ENCODE measurements around the gene WDR5. TPM values are rescaled to one million over a fixed set of nuclear protein-coding genes. Genes with fewer than 3 reads are reported as not detected.
A peak's percentile ranks its signal among the peaks of the same experiment; 100 is the strongest.
"Not testable (repeated sequence)": the region's sequence is repeated elsewhere in the genome, so short reads cannot be mapped to it uniquely, and the experiment has no call there.

WDR5 gene
- total RNA-seq, result 10 to 100 TPM; 17.0 to 17.1 TPM
- long read RNA-seq, donor 1, partial matches to known transcripts, result 0 of 1 reads
- long read RNA-seq, donor 1, other reads (novel, unspliced or antisense), result 1 of 1 reads
- long read RNA-seq, donor 2, partial matches to known transcripts, result 5 of 13 reads
- long read RNA-seq, donor 2, other reads (novel, unspliced or antisense), result 5 of 13 reads

DNA sequence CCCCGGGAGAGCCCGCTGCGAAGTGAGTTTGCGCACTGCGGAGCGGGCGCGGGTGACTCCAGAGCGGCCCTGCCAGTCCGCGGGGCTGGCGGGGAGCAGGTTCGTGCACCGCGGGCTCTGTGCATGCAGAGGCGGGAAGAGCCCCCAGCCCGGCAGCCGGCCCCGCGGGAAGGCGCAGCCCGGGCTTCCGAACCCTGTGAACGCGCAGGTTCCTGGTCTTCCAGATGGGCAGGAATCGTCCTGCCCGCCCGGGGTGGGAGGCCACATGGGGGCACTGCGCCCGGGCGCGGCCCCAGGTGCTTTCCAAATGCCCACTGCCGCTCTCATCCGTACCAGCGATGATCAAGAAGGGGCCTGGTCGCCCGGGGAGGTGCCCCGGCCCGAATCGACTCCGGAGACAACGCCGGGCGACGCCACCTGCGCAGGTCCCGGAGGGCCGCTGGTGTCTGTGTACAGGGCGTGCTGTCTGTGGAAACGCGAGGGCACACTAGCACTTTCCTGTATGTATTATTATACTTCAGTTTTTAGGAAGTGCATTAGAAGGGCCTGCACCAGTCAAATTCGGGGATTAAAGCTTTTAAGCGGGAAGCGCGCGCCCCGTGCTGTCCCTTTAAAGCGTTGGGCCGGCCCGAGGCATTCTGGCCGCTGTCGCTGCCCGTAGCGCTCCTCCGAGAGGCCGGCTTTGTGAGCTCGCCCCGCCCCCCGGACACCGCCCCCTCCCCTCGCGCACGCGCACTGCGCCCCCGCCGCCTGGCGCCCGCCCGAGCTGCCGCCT, at the start of gene WDR5:
Gene WDR5 (plus strand): TSS at position 740 of the 775 bp plus-strand sequence. CDS start 3,796 bp downstream, outside the sequence.
- peak; percentile 98 for DNase-seq (ENCODE audit: low spot score)
- intact Hi-C loops (cut with DNase I), result no loop called here

DNA sequence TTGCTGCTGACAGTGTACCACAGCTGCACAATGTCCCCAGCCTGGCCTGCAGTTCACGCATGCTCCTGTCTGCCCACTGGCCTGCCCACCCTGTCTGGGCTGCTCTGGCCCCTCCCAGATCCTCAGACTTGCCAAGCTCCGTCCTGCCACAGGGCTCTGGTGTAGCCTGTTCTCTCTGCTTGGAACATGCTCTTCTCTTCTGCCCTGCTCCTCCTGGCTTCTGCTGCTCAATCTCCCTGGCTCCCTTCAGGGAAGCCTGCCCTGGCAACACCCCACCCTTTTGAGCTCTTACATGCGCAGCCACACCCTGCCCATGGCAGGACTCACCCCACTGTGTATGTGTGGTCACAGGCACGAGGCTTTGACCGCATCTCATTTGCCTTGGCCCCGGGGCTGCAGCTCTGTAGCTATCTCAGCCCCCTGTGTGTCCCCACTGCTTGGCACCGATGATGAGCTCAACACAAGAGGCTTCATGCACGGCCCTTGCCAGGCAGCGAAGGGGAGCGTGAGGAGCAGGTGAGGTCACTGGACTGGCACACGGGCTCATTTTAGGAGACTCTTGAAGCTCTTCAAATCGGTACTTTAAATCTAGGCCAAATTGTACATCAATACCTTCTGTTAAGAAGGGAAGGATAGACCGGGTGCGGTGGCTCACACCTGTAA, 47.7 kb upstream of the WDR5 start:
- intact Hi-C loops (cut with DNase I), result no loop called here
- no peak for DNase-seq (ENCODE audit: low spot score)

- intact Hi-C loops (cut with DNase I), result no loop called here
- DNase-seq (ENCODE audit: low spot score), result no peak
Measured at GRCh38 chr9:134089972-134090371, 45.9 kb upstream of the WDR5 start.

- no peak for DNase-seq (ENCODE audit: low spot score)
- intact Hi-C loops (cut with DNase I), result no loop called here
Measured at GRCh38 chr9:134099123-134099761, 36.6 kb upstream of the WDR5 start.

GRCh38 chr9:134100040-134100439, 35.8 kb upstream of the WDR5 start:
- intact Hi-C loops (cut with DNase I), result no loop called here
- no peak for DNase-seq (ENCODE audit: low spot score)

DNA sequence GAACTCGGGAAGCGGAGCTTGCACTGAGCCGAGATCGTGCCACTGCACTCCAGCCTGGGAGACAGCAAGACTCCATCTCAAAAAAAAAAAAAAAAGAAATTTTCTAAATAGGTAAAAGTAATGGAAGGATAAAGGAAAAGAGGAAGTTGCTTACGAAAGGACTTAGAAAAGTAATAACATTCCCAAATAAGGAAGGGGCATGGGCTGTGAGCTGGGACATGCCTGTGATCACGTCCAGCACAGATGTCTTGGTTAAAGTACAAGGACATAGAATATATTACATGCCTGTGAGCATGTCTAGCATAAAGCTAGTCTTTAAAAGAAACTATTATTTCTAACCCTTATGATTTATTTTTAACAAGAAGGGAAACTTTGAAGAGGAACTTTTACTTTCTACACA, 34.7 kb upstream of the WDR5 start:
- DNase-seq (ENCODE audit: low spot score); intact Hi-C loops (cut with DNase I): not testable (repeated sequence)

- no peak for DNase-seq (ENCODE audit: low spot score)
- intact Hi-C loops (cut with DNase I), result no loop called here
Measured at GRCh38 chr9:134101623-134102149, 34.2 kb upstream of the WDR5 start.

DNA sequence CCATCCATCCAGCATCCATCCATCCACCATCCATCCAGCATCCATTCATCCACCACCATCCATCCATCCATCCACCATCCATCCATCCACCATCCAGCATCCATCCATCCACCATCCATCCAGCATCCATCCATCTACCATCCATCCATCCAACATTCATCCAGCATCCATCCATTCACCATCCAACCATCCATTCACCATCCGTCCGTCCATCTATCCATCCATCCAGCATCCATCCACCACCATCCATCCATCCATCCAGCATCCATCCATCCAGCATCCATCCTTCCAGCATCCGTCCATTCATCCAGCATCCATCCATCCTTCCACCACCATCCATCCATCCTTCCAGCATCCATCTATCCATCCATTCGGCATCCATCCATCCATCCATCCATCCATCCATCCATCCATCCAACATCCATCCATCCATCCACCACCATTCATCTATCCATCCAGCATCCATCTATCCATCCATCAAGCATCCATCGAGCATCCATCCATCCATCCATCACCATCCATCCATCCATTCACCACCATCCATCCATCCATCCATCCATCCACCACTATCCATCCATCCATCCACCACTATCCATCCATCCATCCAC, 32.4 kb upstream of the WDR5 start:
- intact Hi-C loops (cut with DNase I), result no loop called here
- no peak for DNase-seq (ENCODE audit: low spot score)

DNA sequence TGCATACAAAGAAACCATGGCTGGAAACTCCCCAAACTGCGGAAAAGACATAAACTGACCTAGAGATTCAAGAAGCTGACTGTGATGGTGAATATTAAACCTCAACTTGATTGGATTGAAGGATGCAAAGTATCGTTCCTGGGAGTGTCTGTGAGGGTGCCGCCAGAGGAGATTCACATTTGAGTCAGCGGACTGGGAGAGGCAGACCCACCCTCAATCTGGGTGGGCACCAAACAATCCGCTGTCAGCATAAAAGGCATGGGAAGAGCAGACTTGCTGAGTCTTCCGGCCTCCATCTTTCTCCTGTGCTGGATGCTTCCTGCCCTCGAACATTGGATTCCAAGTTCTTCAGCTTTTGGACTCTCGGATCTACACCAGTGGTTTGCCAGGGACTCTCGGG, 24.8 kb upstream of the WDR5 start:
- intact Hi-C loops (cut with DNase I), result no loop called here
- DNase-seq (ENCODE audit: low spot score), result no peak

- DNase-seq (ENCODE audit: low spot score), result no peak
- intact Hi-C loops (cut with DNase I), result no loop called here
Measured at GRCh38 chr9:134112561-134112960, 23.3 kb upstream of the WDR5 start.

DNA sequence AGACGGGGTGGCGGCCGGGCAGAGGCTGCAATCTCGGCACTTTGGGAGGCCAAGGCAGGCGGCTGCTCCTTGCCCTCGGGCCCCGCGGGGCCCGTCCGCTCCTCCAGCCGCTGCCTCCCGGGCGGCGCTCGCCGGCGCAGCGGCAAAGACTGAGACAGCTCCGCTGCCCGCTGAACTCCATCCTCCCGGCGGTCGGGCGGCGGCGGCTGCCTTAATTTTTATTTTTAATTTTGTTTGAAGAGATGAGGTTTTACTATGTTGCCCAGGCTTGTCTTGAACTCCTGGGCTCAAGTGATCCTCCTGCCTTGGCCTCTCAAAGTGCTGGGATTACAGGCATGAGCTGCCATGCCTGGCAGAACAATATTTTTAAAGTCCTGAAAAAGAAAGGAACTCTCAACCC, 16.9 kb upstream of the WDR5 start:
- DNase-seq (ENCODE audit: low spot score); intact Hi-C loops (cut with DNase I): not testable (repeated sequence)

GRCh38 chr9:134123764-134124128, 12.1 kb upstream of the WDR5 start:
- intact Hi-C loops (cut with DNase I), result no loop called here
- DNase-seq (ENCODE audit: low spot score), result no peak

DNA sequence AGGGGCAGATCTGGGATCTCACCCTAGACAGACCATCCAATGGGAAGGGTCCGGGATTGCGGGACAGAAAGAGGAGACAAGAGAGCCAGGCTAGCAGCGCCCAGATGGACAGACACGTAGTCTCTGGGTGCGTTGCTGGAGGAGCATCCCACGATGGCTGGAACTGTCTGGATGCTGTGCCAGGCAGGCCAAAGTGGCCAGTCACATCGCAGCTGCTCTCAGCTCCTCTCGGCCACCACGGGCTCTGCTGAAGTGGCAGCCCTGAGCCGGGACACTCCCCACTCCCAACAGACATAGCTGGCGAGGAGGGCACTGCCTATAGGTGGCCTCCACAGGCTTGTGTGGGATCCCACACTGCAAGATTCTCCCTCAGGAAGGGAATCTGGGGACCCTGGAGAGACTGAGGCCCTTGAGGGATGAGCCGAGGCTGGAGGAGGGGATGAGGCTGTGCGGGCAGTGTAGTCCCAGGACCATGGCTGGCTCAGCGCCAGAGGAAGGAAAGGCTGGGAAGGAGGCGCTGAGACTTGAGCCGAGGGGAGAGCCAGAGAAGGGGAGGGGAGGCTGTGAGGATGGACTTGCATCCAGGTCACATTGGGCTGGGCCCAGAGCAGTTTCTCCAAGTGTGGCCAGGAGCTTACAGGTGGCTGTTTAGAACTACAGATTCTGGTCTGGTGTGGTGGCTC, 10.3 kb upstream of the WDR5 start:
- DNase-seq (ENCODE audit: low spot score), result no peak

DNA sequence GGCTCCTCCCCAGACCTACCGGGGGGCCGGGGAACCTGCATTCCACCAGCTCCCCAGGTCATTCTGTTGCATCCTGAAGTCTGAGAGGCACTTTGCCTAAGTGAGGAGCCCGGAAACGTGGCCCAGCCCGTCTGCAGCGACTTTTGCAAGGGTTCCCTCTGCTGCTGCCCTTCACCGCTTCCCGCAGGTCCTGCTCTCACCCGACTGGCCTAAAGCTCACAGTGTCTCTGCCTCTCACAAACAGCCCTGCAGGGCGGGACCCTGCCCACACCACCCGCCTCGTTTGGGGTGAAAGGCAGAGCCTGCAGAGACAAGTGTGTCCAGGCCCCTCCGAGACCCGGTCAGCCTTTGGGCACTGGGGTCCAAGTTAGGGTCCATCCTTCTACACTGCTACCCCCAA, 9.5 kb upstream of the WDR5 start:
- intact Hi-C loops (cut with DNase I), result no loop called here
- DNase-seq (ENCODE audit: low spot score), result no peak

More for the DNA sequence above, 10.3 kb upstream of the WDR5 start:
- intact Hi-C loops (cut with DNase I), result no loop called here

- DNase-seq (ENCODE audit: low spot score), result no peak
- intact Hi-C loops (cut with DNase I), result no loop called here
Measured at GRCh38 chr9:134127065-134127580, 8.8 kb upstream of the WDR5 start.

DNA sequence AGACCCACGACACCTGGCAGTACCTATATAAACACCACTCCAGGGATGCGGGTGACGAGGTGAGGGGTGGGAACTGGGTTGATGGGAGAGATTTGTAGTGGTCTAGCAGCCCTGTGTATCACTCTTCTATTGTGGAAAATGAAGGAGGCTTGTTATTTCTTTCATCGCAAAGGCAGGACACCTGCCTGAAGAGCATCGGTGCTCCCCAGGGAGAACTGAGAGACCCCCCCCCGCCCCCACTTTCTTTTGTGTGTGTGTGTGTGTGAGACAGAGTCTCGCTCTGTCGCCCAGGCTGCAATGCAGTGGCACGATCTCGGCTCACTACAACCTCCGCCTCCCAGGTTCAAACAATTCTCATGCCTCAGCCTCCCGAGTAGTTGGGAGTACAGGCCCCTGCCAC, 8.3 kb upstream of the WDR5 start:
- intact Hi-C loops (cut with DNase I), result no loop called here
- no peak for DNase-seq (ENCODE audit: low spot score)

GRCh38 chr9:134128727-134129679, 6.9 kb upstream of the WDR5 start:
- intact Hi-C loops (cut with DNase I), result no loop called here
- DNase-seq (ENCODE audit: low spot score), result no peak
